COLO829 (cell line): ENCODE data around the gene TM9SF3.
"Not testable (repeated sequence)": the region's sequence is repeated elsewhere in the genome, so short reads cannot be mapped to it uniquely, and the experiment has no call there.

Experiments
- DNase-seq: peaks from one replicate; pipeline ENCODE4 v3.0.0; 2012; ENCODE audit warnings: low spot score

The TM9SF3 gene

DNA sequence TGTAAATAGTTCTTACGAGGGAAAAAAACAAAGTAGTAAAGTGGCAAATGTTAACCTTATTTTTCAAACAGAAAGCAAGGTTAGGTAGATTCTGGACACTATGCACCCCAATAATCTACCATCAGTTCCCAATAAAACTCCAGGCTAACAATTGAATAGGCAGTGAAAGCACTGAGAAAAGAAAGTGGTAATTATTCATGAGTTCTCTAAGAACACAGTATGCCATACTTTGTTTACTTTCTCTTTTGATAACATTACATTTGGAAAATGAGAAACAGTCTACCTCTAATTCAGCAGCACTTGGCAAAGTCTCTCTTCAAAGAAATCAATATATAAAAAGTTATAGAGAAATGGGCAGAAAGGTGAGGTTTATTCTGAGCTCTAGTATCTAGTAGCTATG is 18.4 kb downstream of the TM9SF3 start:
- DNase-seq: no peak

DNA sequence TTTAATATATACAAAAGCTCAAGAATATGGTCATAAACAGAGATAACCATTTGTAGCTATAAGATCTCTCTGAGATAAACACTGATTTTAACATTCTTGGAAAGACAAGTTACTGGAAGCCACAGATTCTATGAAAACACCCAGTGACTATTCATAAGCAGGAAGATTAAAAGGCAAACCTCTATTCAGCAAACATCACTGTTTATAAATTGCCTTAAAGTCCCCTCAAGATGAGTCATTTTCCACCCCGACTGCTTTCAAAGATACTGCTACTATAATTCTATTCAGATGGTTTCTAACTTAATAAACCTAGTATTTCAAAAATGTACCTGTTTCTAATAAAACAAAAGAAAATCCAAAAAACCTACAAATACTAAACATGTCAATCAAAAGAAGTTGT is 21.0 kb downstream of the TM9SF3 start:
- DNase-seq: peak; percentile 49

DNA sequence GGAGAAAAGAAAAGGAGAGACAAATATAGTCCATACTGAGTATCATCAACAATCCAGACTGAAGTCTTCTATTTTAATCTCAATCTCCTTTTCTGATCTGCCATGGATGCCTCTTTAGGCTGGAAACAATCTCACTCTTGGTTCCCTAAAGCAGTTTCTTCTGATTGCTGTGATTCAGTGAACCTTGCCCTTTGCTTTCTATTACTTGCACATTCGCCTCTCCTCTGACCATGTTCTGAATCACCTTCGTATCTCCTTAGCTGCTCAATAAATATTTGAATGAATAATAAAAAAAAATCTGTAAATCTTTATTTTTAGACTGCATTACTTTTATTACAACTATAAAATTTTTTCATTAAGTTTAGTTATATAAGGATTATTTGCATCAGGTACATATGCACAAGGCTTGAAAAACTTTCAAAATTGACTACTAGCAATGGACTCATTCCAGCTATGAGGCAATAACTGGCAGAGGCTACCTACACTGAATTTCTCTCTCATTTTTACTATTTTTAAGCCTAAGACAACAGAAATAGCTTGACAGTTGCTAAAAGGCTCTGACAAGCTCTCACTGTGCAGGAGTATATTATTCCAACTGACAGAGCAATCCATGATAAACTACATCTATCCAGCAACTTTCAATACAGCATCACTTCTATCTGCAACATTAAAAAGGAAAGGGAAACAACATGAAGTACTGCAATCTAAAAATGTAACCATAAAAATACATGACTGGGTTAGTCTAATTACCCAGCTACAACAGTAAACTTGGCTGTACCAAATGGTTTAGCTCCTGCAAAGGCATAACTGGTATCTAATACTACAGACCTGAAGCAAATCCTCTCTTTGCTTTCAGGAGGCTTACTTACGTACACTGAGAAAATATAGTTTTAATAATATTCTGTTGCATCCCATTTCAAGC is 25.6 kb downstream of the TM9SF3 start:
- DNase-seq: no peak

DNA sequence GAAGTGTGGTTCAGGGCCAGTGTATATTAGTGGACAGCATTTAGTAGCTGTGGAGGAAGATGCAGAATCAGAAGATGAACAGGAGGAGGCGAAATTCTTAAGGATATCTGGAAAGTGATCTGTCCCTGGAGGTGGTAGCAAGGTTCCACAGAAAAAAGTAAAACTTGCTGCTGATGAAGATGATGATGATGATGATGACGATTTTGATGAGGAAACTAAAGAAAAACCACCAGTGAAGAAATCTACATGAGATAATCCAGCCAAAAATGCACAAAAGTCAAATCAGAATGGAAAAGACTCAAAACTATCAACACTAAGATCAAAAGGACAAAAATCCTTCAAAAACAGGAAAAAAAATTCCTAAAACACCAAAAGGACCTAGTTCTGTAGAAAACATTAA is 26.3 kb downstream of the TM9SF3 start:
- no peak for DNase-seq

DNA sequence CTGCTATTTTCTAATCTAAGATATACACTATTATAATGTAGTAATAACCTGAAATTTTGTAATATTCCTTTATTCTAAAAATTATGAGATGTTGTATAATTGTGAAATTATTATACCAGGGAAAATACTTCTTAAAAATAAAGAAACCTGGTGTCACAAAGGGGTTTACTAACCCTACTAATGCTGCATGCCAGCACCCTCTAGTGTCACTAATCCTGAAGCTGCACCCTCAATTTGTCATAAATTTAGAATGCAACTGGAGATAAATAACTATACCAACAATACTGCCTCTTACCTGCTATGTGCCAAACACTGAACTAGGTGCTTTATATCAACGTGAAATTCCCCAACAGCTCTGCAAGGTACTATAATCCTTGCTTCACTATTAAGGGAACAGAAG is 30.8 kb downstream of the TM9SF3 start:
- peak; percentile 0 for DNase-seq

DNA sequence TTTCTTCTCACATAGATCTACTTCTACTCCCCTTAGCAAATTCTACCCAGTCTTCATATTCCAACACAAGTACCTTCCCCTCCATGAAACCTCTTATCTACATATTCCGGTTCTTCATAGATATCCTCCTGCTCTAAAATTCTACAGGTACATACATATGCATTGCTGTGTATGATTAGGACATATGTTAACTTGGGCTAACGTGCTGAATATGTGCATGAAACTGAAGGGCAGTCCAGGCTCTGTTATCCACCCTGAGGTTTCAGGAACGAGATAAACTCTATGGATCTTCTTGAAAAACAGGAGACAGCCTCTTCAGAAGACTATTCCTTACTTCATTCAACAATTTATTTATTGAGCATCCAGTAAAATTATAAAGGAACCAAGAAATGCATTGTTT is 31.5 kb downstream of the TM9SF3 start:
- DNase-seq: no peak

DNA sequence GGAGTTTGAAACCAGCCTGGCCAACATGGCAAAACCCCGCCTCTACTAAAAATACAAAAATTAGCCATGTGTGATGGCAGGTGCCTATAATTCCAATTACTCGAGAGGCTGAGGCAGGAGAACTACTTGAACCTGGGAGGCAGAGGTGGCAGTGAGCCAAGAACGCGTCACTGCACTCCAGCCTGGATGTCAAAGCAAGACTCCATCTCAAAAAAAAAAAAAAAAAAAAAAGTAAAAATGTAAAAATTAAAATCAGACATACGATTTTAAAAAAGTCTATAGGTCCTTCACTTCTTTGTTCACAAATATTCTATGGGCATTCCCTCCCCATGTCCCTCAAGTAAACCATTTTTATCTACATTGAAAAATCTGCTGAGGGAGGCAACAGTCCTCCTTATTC is 38.2 kb downstream of the TM9SF3 start:
- no peak for DNase-seq

DNA sequence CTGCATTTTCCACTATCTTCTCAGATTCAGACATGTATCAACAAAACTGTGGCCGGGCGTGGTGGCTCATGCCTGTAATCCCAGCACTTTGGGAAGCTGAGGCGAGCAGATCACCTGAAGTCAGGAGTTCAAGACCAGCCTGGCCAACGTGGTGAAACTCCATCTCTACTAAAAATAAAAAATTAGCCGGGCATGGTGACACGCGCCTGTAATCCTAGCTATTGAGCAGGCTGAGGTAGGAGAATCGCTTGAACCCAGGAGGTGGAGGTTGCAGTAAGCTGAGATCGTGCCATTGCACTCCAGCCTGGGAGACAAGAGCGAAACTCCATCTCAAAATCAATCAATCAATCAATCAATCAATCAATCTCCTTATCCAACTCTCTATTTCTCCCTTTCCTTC is 41.3 kb downstream of the TM9SF3 start:
- not testable (repeated sequence) for DNase-seq

DNA sequence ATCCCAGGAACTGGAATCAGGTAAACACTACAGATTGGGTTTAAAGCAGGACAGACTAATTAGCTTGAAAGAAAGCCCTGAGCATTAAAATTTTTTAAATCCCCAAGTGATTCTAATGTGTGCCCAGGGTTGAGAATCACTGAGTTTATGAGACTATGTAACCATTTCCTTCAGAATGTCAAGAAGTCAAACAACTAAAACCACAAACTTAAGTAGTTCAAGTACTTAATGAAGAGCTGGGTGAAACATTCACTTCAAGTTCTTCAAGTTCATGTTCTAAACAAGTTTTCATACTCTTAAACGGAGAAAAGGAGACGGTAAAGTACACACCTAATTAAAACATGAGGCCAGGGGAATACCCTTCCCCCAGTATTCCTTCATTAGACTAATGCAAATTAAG is 44.9 kb downstream of the TM9SF3 start:
- DNase-seq: no peak

DNA sequence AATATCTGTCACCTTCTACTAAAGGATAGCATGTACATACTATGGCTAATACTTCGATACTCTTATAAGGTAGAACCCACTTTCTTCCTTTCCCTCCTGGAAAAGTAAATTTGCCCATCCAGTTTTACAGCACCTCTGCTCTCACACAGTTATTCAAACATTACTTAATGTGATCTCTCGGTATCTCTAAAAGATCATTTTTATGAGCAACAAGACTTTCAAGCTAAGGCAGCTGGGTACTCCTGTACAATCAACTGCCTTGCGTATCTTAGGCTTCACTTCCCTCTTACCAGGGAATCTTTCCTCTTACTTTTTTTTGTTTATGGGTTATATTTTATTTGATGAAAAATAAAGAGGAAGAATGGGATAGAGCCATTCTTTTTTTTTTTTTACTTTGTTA is 46.6 kb downstream of the TM9SF3 start:
- no peak for DNase-seq

DNA sequence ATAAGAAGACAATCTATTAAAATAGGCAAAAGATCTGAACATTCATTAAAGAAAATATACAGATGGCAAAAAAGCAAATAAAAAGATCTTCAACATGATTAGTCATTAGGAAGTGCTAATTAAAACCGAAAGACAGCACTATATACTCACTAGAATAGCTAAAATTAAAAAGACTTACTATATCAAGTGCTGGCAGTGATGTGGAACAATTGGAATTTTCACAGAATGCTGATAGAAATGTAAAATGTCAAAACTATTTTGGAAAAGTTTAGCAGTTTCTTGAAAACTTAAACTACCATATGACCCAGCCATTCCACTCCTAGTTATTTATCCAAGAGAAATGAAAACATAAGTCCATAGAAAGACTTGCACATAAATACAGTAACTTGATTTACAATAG is 48.1 kb downstream of the TM9SF3 start:
- no peak for DNase-seq

DNA sequence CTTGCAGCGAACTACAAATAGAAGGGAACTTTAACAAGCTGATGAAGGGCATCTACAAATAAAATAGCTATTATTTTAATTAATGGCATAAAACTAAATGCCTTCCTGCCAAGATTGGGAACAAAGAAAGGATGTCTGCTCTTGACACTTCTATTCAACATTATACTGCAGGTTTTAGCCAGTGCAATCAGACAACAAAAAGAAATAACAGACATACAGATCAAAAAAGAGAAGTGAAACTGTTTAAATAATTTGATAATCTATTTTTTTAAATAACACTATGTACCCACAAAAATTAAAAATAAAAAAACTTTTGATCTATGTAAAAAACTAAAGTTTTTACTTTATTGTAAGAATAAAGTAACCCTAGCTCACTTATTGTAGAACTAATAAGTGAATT is 50.7 kb downstream of the TM9SF3 start:
- DNase-seq: no peak

DNA sequence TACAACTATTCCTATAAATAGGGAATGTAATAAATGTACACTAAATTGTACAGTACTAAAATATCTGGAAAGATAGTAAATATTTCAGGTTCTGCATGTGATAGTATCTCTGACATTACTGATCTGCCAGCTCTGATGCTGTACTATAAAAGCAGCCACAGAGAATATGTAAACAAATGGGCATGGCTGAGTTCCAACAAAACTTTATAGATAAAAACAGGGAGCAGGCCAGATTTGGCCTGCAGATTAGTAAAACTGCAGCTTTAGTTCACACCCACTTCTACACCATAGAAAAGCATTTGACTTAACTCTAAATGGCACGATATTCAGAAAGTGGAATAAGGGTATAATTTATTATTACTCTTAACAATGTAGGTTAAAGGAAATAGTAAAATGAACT is 54.3 kb downstream of the TM9SF3 start:
- no peak for DNase-seq

DNA sequence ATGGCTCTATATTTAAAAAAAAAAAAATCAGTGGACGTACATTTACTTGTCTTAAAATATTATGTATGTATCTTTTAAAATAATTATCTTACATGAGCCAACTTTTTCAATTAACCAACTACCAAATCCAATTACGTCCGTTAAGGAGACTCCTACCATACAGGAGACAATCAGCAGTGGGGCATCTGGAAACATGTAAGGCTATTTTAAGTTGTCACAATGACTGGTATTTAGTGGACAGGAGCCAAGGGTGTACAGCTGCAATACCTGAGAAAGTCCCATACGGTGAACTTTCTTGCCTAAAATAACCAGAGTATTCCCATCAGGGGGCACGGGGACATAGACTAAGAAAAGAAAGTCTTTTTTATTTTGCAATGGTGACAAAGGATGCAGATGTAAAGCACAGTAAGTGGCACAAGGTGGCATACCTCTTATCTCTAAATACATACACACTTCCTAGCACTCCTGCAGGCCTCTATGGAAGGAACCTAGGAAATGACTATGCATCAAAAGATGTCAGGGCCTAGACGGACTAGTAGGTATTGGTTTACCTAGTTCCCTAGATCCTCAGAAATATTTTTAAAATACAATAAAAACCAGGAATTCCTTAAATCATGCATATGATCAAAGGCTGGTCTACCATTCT is 57.1 kb downstream of the TM9SF3 start:
- no peak for DNase-seq

DNA sequence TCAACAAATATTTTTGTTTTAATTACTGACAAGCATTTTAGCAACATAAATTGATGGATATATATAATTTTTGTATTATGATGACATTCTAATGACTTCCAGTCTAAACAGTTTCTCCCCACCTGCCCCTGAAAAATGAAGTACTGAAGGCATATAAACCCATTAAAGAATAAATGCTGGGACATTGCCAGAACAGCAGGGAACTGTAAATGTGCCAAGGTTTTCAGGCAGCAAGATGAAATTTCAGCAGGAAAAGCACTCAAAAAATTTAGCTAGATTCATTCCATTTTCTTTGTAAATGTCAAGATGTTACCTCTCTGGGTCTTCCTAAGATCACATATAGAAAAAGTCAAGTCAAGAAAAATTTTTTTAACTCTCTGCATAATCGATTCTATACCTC is 62.1 kb downstream of the TM9SF3 start:
- no peak for DNase-seq

DNA sequence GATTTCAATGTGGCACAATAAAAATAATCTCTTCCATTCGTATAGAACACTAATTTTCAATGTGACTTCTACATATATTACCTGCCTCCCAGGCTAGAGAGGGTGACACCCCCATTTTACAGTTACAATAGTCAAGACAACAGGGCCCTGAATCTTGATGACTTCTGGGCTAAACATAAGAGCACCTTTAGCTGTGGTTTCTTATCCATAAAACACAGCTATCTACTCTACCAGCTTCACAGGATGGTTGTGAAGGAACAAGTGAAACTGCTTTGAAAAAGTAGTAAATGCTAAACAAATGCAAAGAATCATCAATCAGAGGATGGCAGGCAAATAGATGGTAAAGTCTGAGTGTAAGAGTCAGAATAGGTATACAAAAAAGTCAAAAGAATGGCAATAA is 69.5 kb downstream of the TM9SF3 start:
- DNase-seq: no peak

DNA sequence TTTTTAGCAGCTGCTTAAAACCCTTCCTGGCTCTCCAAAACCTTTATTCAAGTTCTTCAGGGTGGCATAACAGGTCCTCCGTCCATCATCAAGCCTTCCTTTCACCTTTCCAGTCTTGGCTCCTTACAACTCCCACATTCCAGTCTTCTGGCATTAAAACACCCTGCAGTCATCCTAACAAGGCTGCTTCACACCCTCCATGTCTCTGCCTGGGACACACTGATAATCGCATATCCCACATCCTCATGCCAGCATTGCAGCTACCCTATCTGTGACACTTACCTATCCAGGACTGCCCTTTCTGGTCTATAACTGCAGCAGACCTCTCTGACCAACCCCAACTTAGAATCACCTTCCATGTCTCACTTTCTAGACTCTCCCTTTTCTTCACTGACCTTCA is 70.5 kb downstream of the TM9SF3 start:
- DNase-seq: no peak

DNA sequence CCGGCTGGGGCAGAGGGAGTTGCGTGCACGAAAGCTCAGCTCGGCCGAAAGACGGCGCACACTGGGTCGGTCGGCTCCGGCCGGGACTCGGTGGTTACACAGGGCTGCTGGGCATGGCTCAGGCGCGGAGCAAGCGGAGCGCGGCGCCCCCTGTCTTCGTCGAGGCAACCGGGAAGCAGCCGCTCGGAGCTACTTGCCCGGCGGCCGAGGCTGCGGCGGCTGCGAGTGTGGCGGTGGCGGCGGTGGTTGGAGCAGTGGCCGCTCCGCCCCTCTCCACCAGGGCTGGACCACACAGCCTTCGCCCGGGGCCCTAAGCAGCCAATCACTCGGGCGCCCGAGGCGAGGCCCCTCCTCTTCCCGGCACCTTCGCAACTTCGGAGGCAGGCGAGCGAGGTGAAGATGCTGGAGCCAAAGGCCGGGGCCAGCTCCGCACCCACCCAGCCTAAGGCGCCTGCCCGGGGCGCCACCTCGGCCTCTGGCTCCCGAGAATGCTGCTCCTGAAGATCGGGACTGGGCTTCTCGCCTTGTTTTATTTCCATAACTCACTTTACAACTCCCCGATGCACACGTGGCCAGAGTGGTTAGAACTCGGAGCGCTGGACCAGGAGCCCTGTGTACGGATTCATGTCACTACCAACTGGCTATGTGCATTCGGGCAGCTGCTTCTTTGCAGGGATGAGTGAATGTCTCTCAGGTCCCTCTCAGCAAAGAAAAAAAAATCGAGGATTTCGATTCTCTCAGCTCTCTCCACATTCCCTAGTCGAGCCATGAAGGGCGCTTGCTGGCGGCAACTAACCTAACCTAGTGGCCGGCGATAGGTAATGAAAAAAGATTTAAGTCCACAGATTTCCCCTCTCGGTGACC is 72.9 kb downstream of the TM9SF3 start, which contains the start of gene TLL2:
TLL2 (minus strand) TSS at position 229 of the 864 bp plus-strand sequence. CDS start 241 bp downstream, outside the sequence.
- DNase-seq: peak; percentile 22

DNA sequence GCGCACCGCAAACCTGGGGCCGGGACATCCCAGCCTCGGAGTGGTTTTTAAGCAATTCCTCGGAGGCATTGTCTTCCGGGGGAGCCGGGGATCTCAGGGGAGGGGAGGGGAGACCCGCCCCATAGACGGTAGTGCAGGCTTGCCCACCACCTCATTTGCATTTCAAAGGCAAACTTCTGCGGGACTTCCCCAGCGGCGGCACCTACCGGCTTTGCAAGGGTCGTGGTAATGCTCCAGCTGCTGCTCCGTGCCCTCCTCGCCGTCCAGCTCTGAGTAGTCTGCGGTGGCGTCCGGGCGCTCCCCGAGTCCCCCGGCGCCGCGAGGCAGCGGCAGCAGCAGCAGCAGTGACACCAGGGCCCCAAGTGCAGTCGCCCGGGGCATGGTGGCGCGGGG is 73.5 kb downstream of the TM9SF3 start:
- DNase-seq: no peak

DNA sequence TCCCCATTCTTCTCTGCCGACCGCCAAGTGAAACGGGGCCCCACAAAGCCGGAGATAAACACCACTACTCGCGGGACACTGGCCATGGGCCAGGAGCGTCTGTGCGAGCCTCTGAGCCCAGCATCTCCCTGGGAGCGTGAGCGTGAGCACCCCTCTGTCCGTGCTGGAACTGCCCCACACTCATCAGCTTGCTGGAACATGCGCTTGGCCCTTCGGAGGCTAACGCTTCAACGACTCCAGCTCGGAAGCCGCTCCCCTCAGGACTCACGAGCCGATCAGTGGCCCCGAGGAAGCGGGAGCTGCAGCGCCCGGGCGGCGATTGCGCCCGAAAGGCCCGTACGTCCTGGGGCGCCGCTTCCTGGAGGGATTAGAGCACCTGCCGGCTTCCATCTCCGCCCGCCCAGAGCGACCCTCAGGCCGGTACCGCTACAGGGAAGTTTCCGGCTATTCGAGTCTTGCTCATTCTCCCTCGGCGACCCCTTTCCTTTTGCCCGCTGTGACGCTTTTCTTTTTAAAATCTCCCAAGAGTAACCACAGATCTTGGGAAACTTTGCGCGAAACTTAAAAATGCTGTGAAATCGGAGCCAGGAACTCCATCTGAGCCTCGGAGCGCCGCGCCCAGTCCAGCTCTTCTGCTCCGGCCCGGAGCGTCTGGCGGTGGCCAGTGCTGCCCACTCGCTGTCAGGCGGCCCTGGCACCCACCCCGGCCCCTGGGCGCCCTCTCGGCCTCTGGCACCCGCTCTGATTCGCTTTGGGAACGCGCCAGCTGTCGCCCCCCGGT is 74.1 kb downstream of the TM9SF3 start:
- no peak for DNase-seq

DNA sequence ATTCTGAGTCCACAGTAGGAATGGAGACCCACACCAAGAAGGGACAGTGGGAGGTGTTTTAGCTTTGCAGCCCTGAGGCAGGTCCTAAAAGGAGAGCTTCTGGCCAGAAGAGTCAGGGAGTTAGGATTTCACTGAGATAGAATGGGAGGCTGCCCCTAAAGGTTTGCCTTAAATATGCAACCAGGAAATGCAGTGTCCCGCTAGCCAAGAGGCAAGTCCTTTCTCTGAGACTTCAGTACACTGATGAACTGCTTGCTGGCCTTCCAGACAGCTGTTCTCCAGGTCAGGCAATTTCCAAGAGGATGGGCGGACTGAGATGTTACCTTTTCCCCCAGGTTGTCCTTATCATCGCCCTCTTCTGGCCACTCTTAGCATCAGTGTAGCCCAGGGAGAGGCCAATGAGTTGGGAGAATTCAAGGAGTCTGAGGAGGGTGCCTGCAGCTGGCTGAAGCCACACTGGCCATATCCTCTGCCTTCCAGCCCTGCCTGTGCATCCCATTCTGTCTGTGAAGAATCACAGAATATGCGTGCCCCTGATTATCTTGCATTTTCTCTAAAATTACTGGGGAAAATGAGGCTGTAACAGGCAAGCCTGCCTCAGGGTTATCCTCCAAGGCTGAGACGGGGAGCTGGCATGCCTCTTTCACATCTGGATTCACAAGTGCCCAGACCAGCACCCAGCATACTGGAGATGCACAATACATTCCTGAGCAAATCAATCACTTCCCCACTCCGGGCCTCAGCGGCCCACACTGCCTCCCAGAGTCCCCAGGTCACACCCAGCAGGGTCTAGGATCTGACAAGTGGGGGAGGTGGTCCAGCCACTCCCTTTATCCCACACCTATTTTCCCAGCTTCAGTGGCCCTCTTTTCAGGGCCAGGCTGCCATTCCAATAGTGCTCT is 75.5 kb downstream of the TM9SF3 start:
- DNase-seq: peak; percentile 38
